NCI-H2227 (cell line): ENCODE results near the gene RNU4-1.
A peak's percentile ranks its signal among the peaks of the same experiment; 100 is the strongest.
"Not testable (repeated sequence)": the region's sequence is repeated elsewhere in the genome, so short reads cannot be mapped to it uniquely, and the experiment has no call there.

Experiments used
- DNase-seq: peaks from one replicate; lab custom pipeline; 2025; ENCODE audit not compliant: unreplicated experiment; lab: John Stamatoyannopoulos, UW

RNU4-1 gene

DNA sequence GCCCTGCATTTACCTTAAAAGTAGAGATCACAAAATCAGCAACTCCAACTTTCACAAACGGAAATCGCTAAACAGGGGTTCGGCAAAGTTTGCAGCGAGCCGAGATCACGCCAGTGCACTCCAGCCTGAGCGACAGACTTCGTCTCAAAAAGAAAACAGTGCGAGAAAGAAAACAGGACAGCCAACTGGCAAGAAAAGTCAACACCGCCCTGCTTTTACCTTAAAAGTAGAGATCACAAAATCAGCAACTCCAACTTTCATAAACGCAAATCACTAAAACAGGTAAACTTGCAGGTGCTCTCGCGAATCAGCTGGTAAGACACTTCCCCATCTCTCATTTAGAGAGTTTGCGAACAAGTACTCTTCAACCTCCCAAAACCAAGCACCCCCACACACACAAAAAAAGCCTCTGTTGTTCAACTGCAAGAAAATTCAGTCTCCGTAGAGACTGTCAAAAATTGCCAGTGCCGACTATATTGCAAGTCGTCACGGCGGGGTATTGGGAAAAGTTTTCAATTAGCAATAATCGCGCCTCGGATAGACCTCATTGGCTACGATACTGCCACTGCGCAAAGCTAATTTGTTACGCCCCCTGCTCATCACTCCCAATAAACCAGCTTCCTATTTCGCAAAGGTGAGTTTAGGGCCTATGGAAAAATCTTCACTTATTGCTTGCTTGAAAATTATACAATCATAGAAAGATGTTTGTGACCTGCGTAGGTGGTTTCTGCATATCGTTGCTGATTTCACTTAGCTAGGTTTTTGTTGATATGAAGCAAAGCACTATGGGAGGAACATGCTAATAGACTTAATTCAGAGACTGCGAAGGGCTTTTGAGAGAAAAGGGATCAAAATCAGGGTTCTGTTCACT, at the start of gene RNU4-1:
Gene RNU4-1, minus strand, starts transcription at position 577 of the 871 bp plus-strand sequence.
- DNase-seq, result peak; percentile 91

DNA sequence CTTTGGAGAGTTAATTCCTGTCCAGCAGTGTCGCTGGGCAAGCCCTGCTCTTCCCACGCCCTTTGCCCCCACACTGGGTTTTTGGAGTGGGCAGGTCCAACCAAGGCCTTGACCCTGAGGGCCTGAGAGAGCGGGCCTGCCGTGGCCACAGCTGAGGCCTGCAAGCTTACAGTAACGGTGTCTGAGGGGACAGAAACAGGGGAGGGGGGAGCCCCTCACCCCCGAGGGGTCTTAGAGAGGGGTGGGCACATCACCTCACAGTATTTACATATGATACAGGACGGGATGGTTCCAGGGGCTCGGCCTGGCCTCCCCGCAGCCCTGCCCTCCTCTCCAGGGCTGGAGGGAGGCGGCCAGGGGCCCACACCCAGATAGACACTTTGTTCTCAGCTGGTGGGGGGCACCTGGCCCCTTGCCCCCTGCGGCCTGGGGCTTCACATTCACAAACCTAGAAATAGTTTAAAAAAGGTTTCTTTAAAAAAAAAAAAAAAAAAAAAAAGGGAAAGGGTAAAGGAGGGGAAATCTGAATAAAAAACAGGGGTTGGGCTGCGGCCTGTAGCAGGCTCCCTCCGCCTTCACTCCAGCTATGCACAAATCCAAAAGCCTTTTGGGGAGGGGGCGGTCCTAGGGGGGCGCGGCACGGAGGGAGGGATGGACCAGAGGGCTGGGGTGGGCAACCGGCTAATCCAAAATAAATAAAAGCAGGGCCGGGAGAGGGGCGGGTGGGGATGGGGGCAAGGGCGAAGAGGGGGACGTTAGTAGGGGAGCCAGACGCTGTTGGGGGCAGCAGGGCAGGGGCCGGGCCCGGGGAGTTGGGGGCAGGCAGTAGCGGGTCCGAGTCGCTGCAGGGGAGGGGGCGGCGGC, 49.4 kb upstream of the RNU4-1 start:
- DNase-seq, result no peak

DNA sequence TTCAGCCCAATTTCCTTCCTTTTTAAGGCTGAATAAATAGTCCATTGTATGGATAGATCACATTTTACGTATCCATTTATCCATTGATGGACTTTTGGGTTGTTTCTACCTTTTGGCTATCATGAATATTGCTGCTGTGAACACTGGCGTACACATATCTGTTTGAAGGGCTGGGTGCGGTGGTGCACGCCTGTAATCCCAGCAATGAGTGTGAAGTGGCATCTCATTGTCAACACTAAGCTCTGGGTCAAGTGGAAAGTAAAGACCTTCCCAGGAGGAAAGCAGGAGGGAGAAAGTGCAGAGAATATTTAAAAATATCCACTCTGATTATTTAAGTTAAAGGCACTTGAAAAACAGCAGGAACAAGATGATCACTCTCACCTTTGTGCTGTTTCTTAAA, 46.2 kb upstream of the RNU4-1 start:
- DNase-seq, result peak; percentile 62

DNA sequence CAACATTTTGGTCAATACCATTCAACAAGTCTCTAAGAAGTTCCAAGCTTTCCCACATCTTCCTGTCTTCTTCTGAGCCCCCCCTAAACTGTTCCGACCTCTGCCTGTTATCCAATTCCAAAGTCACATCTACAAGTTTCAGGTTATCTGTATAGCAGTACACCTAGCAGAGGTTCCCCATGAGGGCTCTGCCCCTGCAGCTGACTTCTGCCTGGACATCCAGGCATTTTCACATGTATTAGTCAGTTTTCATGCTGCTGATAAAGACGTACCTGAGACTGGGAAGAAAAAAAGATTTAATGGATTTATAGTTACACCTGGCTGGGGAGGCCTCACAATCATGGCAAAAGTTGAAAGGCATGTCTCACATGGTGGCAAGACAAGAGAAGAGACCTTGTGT, 44.7 kb upstream of the RNU4-1 start:
- no peak for DNase-seq

DNA sequence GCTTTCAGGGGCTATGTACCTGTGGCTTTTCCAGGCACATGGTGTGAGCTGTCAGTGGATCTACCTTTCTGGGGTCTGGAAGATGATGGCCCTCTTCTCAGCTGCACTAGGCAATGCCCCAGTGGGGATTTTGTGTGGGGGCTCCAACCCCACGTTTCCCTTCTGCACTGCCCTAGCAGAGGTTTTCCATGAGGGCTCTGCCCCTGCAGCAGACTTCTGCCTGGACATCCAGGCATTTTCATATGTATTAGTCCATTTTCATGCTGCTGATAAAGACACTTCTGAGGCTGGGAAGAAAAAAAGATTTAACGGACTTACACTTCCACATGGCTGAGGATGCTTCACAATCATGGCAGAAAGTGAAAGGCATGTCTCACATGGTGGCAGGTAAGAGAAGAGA, 43.4 kb upstream of the RNU4-1 start:
- not testable (repeated sequence) for DNase-seq

DNA sequence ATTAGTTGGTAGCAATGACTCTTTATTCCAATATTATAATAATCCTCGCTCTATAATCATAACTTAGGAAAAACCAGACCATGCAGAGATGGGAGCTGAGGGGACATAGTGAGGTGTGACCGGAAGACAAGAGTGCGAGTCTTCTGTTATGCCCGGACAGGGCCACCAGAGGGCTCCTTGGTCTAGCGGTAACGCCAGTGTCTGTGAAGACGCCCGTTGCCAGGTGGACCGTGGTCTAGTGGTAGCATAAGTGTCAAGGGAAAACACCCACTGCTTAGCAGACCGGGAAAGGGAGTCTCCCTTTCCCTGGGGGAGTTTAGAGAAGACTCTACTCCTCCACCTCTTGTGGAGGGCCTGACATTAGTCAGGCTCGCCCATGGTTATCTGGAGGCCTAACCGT, 42.4 kb upstream of the RNU4-1 start:
- not testable (repeated sequence) for DNase-seq

DNA sequence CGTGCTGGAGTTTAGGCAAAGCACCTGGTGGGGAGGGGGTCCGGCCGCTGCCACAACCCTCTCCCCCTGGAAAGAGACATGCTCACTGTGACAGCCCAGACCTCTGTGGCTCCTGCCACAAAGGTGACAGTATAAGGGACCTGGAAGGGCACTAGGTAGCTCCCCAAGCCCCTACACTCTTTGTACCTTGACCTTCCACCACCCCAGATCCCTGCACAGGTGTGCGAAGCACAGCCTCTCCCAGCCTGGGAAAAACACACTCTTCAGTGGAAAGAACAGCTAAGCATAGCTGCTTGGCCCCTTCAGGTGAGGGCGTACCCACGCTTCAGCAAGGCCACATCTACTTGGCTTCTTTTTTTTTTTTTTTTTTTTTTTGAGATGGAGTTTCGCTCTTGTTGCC, 39.5 kb upstream of the RNU4-1 start:
- no peak for DNase-seq

DNA sequence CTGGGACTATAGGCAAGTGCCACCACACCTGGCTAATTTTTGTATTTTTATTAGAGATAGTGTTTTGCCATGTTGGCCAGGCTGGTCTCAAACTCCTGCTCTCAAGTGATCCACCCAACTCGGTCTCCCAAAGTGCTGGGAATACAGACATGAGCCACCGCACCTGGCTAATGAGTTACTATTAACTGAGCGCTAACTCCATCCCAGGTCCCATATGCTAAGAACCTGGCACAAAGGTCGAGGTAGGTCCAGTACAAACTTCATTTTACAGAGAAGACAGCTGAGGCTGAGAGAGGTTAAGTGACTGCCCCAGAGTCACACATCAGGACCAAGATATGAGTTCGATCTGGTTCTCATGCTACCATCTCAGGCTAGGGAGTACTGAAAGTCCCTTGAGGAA, 39.0 kb upstream of the RNU4-1 start:
- no peak for DNase-seq

DNA sequence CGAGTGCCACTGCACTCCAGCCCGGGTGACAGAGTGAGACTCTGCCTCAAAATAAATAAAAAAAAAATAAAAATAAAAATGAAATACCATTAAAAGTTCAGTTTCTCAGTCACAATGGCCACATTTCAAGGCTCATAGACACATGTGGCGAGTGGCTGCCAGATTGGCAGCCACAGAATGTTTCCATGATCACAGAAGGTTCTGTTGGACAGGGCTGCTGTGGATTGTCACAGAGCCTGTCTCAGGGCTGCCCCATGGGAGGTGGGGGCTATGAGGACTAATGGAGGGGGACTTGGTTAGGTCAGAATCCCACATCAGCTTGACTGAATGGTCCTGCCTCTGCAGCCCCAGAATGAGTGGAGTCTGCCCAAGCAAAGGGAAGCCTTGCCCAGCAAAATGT, 38.4 kb upstream of the RNU4-1 start:
- DNase-seq, result no peak

DNA sequence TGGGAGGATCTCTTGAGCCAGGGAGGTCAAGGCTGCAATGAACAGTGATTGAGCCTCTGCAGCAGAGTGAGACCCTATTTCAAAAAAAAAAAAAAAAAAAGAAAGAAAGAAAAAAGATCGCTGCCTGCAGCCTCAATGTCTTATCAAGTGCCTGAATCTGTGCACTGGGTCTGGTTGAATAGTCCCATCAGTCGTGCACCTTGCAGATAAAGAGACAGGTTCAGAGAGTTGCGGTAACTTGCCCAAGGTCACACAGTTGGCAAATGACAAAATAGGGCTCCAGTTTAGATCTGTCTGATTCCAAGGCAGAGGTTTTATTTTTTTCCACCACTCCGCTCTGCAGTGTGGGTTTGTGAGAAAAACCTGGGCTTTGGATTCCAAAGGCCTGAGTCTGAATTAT, 35.2 kb upstream of the RNU4-1 start:
- no peak for DNase-seq

DNA sequence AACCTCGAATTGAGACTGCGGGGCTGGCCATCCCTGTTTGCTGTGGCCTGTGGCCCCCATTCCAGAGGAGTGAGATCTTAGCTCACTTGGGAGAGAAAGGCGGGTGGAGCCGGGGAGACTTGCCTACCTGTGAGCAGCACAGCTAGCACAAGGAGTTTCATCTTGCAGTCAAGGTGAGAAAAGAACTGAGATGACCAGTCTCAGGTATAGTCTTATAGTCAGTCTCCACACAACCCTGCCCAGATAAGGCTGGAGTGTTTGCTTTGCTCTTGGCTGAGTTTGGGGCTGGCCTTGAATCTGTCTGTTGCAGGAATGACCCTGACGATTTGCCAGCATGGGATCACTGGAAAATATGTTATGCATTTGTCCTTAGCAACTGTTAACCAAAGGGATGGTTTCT, 34.6 kb upstream of the RNU4-1 start, which contains the start of gene PLA2G1B:
Gene PLA2G1B, minus strand, starts transcription at position 187 of the 400 bp plus-strand sequence. Its CDS starts 26 bp downstream, at position 161.
- DNase-seq, result no peak

DNA sequence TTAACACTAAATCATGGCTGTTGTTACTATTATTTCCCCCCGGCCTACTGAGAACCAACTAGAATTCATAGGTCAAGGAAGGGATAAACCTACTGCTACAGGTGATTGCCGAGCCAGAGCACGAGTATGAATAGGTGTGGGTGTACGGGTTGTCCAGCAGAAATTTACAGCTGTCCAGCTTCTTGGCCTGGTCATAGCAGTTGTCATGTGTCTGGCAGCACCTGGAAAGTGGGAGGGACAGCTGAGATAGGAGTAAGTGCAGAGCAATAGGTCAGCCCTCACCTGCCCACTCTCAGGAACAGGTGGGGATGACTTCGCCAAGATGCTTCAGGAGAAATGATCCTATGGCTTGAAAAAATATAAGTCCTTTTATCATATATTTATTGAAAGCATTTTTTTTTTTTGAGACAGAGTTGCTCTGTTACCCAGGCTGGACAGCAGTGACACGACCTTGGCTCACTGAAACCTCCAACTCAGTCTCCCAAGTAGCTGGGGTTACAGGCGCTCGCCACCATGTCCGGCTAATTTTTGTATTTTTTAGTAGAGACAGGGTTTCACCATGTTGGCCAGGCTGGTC, 31.9 kb upstream of the RNU4-1 start:
- DNase-seq, result no peak

DNA sequence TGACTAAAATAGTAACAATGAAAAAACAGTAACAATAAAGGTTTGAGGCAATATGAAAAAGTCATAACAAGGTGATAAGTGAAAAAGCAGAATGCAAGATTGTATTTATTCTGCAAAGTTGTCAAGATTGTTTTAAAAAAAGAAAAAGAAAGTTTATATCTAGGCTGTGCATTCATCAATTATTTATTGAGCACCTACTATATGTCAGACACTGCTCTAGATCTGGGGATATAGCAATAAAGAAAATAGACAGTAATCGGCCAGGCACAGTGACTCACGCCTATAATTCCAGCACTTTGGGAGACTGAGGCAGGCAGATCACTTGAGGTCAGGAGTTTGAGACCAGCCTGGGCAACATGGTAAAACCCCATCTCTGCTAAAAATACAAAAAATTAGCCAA, 30.7 kb upstream of the RNU4-1 start:
- no peak for DNase-seq

DNA sequence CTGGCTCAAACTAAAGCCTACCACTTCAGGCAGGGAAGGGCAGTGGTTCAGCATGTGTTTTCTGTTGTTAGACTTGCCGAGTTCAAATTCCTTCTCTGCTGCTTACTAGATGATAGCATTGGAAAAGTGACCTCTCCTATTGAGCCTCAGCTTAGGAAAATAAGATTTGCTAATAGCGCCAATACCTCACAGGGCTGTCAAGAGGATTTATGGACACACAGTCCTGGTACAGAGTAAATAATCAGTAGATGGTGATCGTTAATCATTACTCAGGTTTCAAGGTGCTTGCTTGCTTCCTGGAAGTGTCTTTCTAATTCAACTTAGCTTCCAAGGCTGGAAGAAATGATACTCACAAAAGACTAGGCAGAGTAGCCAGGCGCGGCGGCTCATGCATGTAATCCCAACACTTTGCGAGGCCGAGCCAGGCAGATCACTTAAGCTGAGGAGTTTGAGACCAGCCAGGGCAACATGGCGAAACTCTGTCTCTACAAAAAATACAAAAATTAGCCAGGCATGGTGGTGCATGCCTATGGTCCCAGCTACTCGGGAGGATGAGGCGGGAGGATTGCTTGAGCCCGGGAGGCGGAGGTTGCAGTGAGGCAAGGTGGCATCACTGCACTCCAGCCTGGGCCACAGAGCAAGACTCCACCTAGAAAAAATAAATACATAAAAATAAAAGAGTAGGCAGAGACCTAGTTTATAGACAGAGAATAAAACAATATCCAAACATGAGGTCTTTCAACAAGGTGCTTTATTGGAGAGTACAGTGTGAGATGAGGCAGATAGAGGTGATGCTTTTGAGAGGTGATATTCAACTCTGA, 28.6 kb upstream of the RNU4-1 start:
- DNase-seq, result no peak

DNA sequence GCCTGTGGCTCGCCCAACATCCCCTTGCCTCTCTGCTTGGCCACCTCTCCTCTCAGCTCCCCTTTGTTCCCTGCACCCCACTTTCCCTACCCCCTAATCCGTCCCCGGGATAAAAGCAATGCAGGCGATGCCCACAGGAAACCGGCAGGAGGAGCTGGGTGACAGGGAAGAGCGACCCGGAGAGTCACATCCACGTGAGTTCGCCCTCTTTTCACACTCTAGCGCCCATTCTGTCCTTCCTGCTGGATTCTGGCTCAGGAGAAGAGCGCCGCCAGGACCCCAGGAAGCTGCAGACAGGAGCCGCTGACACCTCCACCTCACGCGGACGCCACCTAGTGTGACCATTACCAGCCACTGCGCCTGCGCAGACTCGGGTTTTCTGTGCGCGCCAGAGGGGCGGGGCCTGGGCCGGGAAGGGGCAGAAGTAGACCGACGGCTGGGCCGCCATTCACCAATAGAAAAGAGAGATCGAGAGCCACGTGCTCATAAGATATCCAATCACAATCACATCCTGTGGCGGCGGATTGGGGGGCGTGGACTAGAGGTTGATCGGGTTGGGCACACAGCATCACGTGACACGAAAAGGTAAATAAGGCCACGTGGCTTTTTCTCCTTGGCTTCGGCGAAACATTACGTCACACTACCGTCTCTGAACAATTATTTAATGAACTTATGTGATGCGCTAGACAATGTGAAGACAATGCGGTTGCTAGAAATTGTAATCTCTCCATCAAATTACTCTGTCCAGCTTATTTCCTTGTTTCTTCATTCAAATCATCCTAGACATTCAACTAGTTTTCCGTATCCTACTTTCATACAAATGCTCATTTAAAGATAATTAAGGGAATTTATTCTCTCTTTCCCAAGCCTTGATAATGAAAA, 24.4 kb upstream of the RNU4-1 start:
- DNase-seq, result peak; percentile 99

DNA sequence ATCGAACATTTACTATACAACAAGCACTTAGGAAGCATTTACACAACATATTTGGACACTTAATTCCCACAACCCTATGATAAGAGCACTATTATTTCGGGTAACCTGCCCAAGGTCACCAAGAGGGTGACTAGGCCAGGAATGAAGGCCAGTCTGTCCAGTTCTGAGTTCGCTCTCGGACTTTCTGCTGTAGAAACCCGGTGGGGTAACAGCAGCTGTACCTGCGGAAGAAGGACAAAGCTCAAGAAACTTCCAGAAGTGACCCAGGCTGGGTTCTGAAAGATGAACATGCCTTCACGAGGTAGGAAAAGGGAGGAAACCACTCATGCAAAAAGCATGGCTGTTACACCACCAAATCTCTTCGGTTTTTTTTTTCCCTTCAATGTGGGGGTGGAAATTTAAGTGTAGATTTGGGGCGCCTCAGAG, 23.8 kb upstream of the RNU4-1 start:
- DNase-seq, result no peak

DNA sequence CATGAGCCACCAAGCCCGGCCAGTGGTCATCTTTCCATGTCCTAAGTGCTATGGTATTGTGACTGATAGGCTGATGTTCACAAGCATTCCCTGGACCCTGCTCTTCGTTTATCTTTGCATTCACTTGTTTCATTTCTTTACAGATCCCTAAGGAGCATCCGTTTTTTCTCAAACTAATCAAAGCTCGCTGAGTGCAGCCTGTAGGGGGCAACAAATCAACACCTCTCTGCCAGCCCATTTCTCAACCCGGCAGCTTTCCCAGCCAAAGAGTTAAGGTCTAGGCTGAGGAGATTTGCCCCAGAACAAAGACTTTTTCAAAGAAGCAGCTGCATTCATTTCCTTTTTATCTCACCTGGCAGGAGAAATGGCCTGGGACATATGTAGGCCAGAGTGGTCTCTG, 21.2 kb upstream of the RNU4-1 start:
- DNase-seq, result no peak

DNA sequence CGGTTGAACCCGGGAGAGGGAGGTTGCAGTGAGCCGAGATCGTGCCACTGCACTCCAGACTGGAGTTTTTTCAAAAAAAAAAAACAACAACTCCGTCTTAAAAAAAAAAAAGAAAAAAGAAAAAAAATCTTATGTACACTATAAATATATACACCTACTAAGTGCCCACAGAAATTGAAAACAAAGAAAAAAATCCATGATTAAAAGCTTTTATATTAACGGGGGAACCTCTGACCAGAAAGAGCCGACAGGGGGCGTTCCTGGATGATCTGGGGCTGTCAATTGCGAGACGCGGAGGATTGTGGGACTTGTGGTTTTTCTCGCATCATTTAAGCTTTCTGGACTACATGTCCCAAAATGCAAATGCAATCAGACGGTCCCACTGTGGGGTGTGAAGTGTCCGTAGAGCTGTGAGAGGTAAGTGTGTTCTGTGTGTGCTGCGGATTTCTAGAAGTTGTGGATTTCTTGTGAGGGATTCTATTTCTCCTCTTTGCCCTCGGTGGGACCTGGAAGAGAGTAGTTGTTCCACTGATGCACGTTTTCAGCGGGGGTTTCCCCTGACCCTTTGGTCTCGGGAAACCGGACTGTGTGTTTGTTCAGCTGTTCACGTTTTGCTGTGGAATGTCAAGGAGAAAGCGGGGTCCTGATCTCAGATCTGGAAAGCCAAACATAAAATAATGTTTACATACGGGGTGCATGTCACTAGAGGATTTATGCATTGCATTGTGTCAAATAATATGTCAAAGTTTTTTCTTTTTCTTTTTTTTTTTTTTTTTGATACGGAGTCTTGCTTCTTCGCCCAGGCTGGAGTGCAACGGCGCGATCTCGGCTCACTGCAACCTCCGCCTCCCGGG, 9.2 kb upstream of the RNU4-1 start, which contains the start of gene SIRT4:
Gene SIRT4, plus strand, starts transcription at position 360 of the 854 bp plus-strand sequence. CDS start 1,241 bp downstream, outside the sequence.
- peak; percentile 94 for DNase-seq

DNA sequence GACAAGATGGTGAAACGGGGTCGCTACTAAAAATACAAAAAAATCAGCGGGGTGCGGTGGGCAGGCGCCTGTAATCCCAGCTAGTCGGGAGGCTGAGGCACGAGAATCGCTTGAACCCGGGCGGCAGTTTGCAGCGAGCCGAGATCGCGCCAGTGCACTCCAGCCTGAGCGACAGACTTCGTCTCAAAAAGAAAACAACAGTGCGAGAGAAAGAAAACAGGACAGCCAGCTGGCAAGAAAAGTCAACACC, 701 bp downstream of the RNU4-1 start:
- DNase-seq, result no peak
